CD14-positive monocyte (primary cell): Measurements from ENCODE around the gene GLIS2. TPM values are rescaled to one million over a fixed set of nuclear protein-coding genes. Genes with fewer than 3 reads are reported as not detected.
A peak's percentile ranks its signal among the peaks of the same experiment; 100 is the strongest.

Experiments
- DNase-seq, 3 donors: peaks; one replicate each; pipeline ENCODE4 v3.0.0-alpha.2; 2011 to 2022
- H2AFZ ChIP-seq: 2 replicates; pipeline ENCODE4 v1.6.0; 2012; ENCODE audit warnings: mild to moderate bottlenecking, low read depth, low read length, inconsistent platforms; ENCODE audit not compliant: insufficient read depth, poor library complexity, severe bottlenecking
- H3K27ac ChIP-seq, 2 donors: 1 replicate in 1 of 2; 2 replicates in 1 of 2; pipeline ENCODE4 v1.5.1; 2012 to 2013; ENCODE audit warnings: low read length in 2 of 2, control low read depth in 1 of 2, inconsistent platforms in 1 of 2, low read depth in 1 of 2, mild to moderate bottlenecking in 1 of 2
- H3K27me3 ChIP-seq, 2 donors: one replicate each; pipeline versions ENCODE4 v1.6.0 to v1.6.1; 2011 to 2013; ENCODE audit warnings: low read length in 2 of 2; ENCODE audit not compliant: control insufficient read depth in 2 of 2, insufficient read depth in 2 of 2
- H3K36me3 ChIP-seq, 2 donors: replicated peaks in 1 of 2; 1 replicate in 1 of 2; 2 replicates in 1 of 2; pipeline versions ENCODE4 v1.5.1 to v1.6.1; 2012 to 2013; ENCODE audit warnings: low read length in 2 of 2, control low read depth in 1 of 2, inconsistent platforms in 1 of 2, mild to moderate bottlenecking in 1 of 2; ENCODE audit not compliant: insufficient read depth in 2 of 2, control insufficient read depth in 1 of 2
- H3K4me1 ChIP-seq, 2 donors: 1 replicate in 1 of 2; 2 replicates in 1 of 2; pipeline versions ENCODE4 v1.5.1 to v1.6.1; 2012 to 2013; ENCODE audit warnings: low read length in 2 of 2, control low read depth in 1 of 2, inconsistent platforms in 1 of 2, mild to moderate bottlenecking in 1 of 2, moderate library complexity in 1 of 2; ENCODE audit not compliant: insufficient read depth in 2 of 2, control insufficient read depth in 1 of 2
- H3K4me2 ChIP-seq: replicated peaks from 2 replicates; pipeline ENCODE3; 2012; ENCODE audit warnings: low read length, moderate library complexity, mild to moderate bottlenecking; ENCODE audit not compliant: poor library complexity, severe bottlenecking; ENCODE audit errors: extremely low read depth
- H3K4me3 ChIP-seq, 3 experiments: fragments of 200-600 bp in 1 of 3; sonication (generic) in 1 of 3; replicated peaks in 1 of 3; 1 replicate in 2 of 3; 2 replicates in 1 of 3; pipeline ENCODE4 v1.5.1; 2011 to 2013; ENCODE audit warnings: low read length in 3 of 3, mild to moderate bottlenecking in 3 of 3, control low read depth in 2 of 3, low read depth in 2 of 3, inconsistent platforms in 1 of 3, moderate library complexity in 1 of 3
- H3K79me2 ChIP-seq: 2 replicates; pipeline ENCODE4 v1.6.0; 2012; ENCODE audit warnings: mild to moderate bottlenecking, control low read depth, inconsistent platforms, low read length, moderate library complexity; ENCODE audit not compliant: insufficient read depth
- H3K9ac ChIP-seq: 2 replicates; pipeline ENCODE4 v1.6.0; 2017; ENCODE audit warnings: low read length, mild to moderate bottlenecking; ENCODE audit not compliant: insufficient read depth, poor library complexity, severe bottlenecking
- H3K9me3 ChIP-seq, 2 donors: replicated peaks in 1 of 2; 1 replicate in 1 of 2; 2 replicates in 1 of 2; pipeline versions ENCODE4 v1.5.1 to v1.6.1; 2012 to 2013; ENCODE audit warnings: low read length in 2 of 2, control low read depth in 1 of 2; ENCODE audit not compliant: control insufficient read depth in 1 of 2, insufficient read depth in 1 of 2
- H4K20me1 ChIP-seq: 2 replicates; pipeline ENCODE4 v1.6.0; 2012; ENCODE audit warnings: mild to moderate bottlenecking, low read length, control low read depth, moderate library complexity; ENCODE audit not compliant: insufficient read depth
- H3K27ac Mint-ChIP-seq, 7 donors: one replicate each; pipeline ENCODE4 v1.8.0; 2020; ENCODE audit warnings: mild to moderate bottlenecking in 7 of 7, mixed read lengths in 7 of 7, moderate library complexity in 6 of 7, inconsistent platforms in 2 of 7
- H3K27me3 Mint-ChIP-seq, 3 donors: one replicate each; pipeline ENCODE4 v1.8.0; 2021 to 2022; ENCODE audit warnings: low read depth in 3 of 3, mild to moderate bottlenecking in 3 of 3, mixed read lengths in 3 of 3, moderate library complexity in 3 of 3, inconsistent platforms in 1 of 3
- H3K36me3 Mint-ChIP-seq, 2 donors: one replicate each; pipeline ENCODE4 v1.8.0; 2020; ENCODE audit warnings: mixed read lengths in 2 of 2, inconsistent platforms in 1 of 2, mild to moderate bottlenecking in 1 of 2
- H3K4me1 Mint-ChIP-seq: one replicate; pipeline ENCODE4 v1.8.0; 2020; ENCODE audit warnings: mild to moderate bottlenecking, mixed read lengths
- H3K4me3 Mint-ChIP-seq, 2 donors: one replicate each; pipeline ENCODE4 v1.8.0; 2020; ENCODE audit warnings: mild to moderate bottlenecking in 2 of 2, mixed read lengths in 2 of 2, moderate library complexity in 1 of 2
- H3K9me3 Mint-ChIP-seq, 7 donors: one replicate each; pipeline ENCODE4 v1.8.0; 2020 to 2022; ENCODE audit warnings: mixed read lengths in 7 of 7, mild to moderate bottlenecking in 6 of 7, moderate library complexity in 6 of 7, inconsistent platforms in 2 of 7
- CTCF ChIP-seq: fragments of 200-600 bp; IDR thresholded peaks from one replicate; pipeline ENCODE4 v1.8.0; 2022; ENCODE audit warnings: antibody characterized with exemption, mild to moderate bottlenecking
- WGBS: methylation state at CpG from one replicate; pipeline ENCODE4 v1.1.5; 2013; ENCODE audit warnings: missing lambda C conversion rate; ENCODE audit not compliant: insufficient coverage; 5-methylcytosine and 5-hydroxymethylcytosine counted together
- intact Hi-C, 2 donors: fragments of 100-400 bp; cut with micrococcal nuclease; formaldehyde crosslinking; loops; one replicate each; pipeline versions ENCODE4 v1.15.0 to v1.15.1; 2023
- polyA plus RNA-seq, 3 donors: library from polyadenylated mRNA; depleted of rRNA in 1 of 3; unstranded in 2 of 3; stranded (reverse) in 1 of 3; fragments of 300-500 nt in 2 of 3; fragments of >200 nt in 1 of 3; fragmentation: Illumina TruSeq in 2 of 3; gene quantifications; 1 replicate in 2 of 3; 2 replicates in 1 of 3; pipeline ENCODE4 v1.2.3, GENCODE V29; 2012 to 2021

Gene GLIS2
- polyA plus RNA-seq, 3 donors = 0.03 TPM; not detected in 2

- Histone ChIP-seq H3K4me1 (no peaks in the 10 kb centered on the region), H3K36me3 (peaks cover 78 to 93% of the 10 kb centered on the region in 2 donors), H3K9ac (no peak overlapping the region), H3K27ac (peak overlapping the region in 1 of 2 donors; percentile 8), H3K9me3 (no peaks in the 10 kb centered on the region), H3K27me3 (no peaks in the 10 kb centered on the region), H2AFZ (no peak overlapping the region), H3K4me2 (no peak overlapping the region), H4K20me1 (peaks cover 81% of the 10 kb centered on the region), H3K79me2 (no peaks in the 10 kb centered on the region), H3K4me3 (no peak overlapping the region)
- TF ChIP-seq CTCF = no peak
- 83% methylated on average over 2 of the region's 3 CpGs for WGBS
- Mint-ChIP-seq H3K36me3 (peaks cover 64 to 97% of the 10 kb centered on the region in 2 donors), H3K4me3 (no peak overlapping the region), H3K27me3 (peaks cover 1% of the 10 kb centered on the region in 3 donors), H3K9me3 (no peaks in the 10 kb centered on the region), H3K4me1 (no peaks in the 10 kb centered on the region), H3K27ac (peak overlapping the region in 2 of 7 donors; percentile 24 to 61)
- intact Hi-C loops = no loop called here
- DNase-seq = no peak
Measured at GRCh38 chr16:4359914-4360313, 44.0 kb downstream of the GLIS2 start.

GRCh38 chr16:4360538-4361021, 44.7 kb downstream of the GLIS2 start:
- Histone ChIP-seq H3K4me3 (no peak overlapping the region), H3K9me3 (no peaks in the 10 kb centered on the region), H3K27me3 (no peaks in the 10 kb centered on the region), H3K4me2 (no peak overlapping the region), H3K4me1 (no peaks in the 10 kb centered on the region), H3K27ac (peak overlapping the region in 1 of 2 donors; percentile 8), H3K9ac (no peak overlapping the region), H3K36me3 (peaks cover 80 to 93% of the 10 kb centered on the region in 2 donors), H2AFZ (no peak overlapping the region), H3K79me2 (no peaks in the 10 kb centered on the region), H4K20me1 (peaks cover 84% of the 10 kb centered on the region)
- no peak for DNase-seq
- Mint-ChIP-seq H3K4me3 (no peak overlapping the region), H3K36me3 (peaks cover 67 to 97% of the 10 kb centered on the region in 2 donors), H3K27ac (peak overlapping the region in 2 of 7 donors; percentile 46 to 54), H3K27me3 (peaks cover 1 to 3% (median 3%) of the 10 kb centered on the region in 3 donors), H3K4me1 (no peaks in the 10 kb centered on the region), H3K9me3 (no peaks in the 10 kb centered on the region)
- TF ChIP-seq CTCF = no peak
- intact Hi-C loops = no loop called here
- WGBS = 89% methylated on average over 7 of the region's 11 CpGs
